Stimulated activated naive CD8-positive, alpha-beta T cell treated with anti-CD3 and anti-CD28 coated beads, Interleukin-15, amount 100 ng/mL, for 72 hours (primary cell): ENCODE measurements around the gene FAM200B.

ENCODE experiments used
- ATAC-seq: fragments of 150-1000 bp; cut with Tn5 transposase; 2 replicates; pipeline ENCODE4 v1.10.0; 2021; ENCODE audit warnings: mild to moderate bottlenecking, moderate library complexity
- DNase-seq, 2 donors: peaks; one replicate each; pipeline ENCODE4 v3.0.0; 2021 to 2022
- H3K27ac Mint-ChIP-seq, 2 donors: one replicate each; pipeline ENCODE4 v1.8.0; 2022; ENCODE audit warnings: mild to moderate bottlenecking in 2 of 2, mixed read lengths in 2 of 2, moderate library complexity in 2 of 2
- H3K27me3 Mint-ChIP-seq: one replicate; pipeline ENCODE4 v1.8.0; 2022; ENCODE audit warnings: mixed read lengths
- H3K4me1 Mint-ChIP-seq: one replicate; pipeline ENCODE4 v1.8.0; 2022; ENCODE audit warnings: mild to moderate bottlenecking, mixed read lengths
- H3K4me3 Mint-ChIP-seq, 2 donors: one replicate each; pipeline ENCODE4 v1.8.0; 2022; ENCODE audit warnings: mild to moderate bottlenecking in 2 of 2, mixed read lengths in 2 of 2, moderate library complexity in 1 of 2
- H3K9me3 Mint-ChIP-seq, 2 donors: one replicate each; pipeline ENCODE4 v1.8.0; 2022; ENCODE audit warnings: mixed read lengths in 2 of 2

FAM200B gene

GRCh38 chr4:15658136-15658770, 23.4 kb upstream of the FAM200B start:
- no peaks in the 10 kb centered on the region for H3K27me3 Mint-ChIP-seq
- H3K4me3 Mint-ChIP-seq: no peak overlapping the region
- H3K4me1 Mint-ChIP-seq: peaks cover 62% of the 10 kb centered on the region
- no peak for ATAC-seq
- no peaks in the 10 kb centered on the region for H3K9me3 Mint-ChIP-seq
- DNase-seq: no peak
- no peak overlapping the region for H3K27ac Mint-ChIP-seq

- DNase-seq (no peak), ATAC-seq (no peak)
- no peaks in the 10 kb centered on the region for H3K27me3 Mint-ChIP-seq
- peak overlapping the region in 1 of 2 donors; percentile 60 for H3K4me3 Mint-ChIP-seq
- H3K4me1 Mint-ChIP-seq: peaks cover 56% of the 10 kb centered on the region
- peak overlapping the region in 1 of 2 donors; percentile 52 for H3K27ac Mint-ChIP-seq
- H3K9me3 Mint-ChIP-seq: no peaks in the 10 kb centered on the region
Observed at GRCh38 chr4:15658781-15659180, 22.8 kb upstream of the FAM200B start.

GRCh38 chr4:15659768-15660570, 21.7 kb upstream of the FAM200B start:
- peak overlapping the region; percentile 39 to 60 for H3K4me3 Mint-ChIP-seq
- DNase-seq (peak in 1 of 2 donors; percentile 23), ATAC-seq (peak; percentile 44)
- peak overlapping the region; percentile 82 to 96 for H3K27ac Mint-ChIP-seq
- H3K9me3 Mint-ChIP-seq: no peaks in the 10 kb centered on the region
- no peaks in the 10 kb centered on the region for H3K27me3 Mint-ChIP-seq
- H3K4me1 Mint-ChIP-seq: peaks cover 56% of the 10 kb centered on the region

- ATAC-seq (no peak), DNase-seq (no peak)
- H3K4me3 Mint-ChIP-seq: no peak overlapping the region
- peak overlapping the region in 1 of 2 donors; percentile 20 for H3K27ac Mint-ChIP-seq
- H3K4me1 Mint-ChIP-seq: peaks cover 27% of the 10 kb centered on the region
- H3K9me3 Mint-ChIP-seq: peaks cover 0 to 6% of the 10 kb centered on the region in 2 donors
- H3K27me3 Mint-ChIP-seq: no peaks in the 10 kb centered on the region
Observed at GRCh38 chr4:15665753-15666365, 15.8 kb upstream of the FAM200B start.

GRCh38 chr4:15667006-15667405, 14.6 kb upstream of the FAM200B start:
- Mint-ChIP-seq H3K9me3 (peaks cover 0 to 6% of the 10 kb centered on the region in 2 donors), H3K27me3 (no peaks in the 10 kb centered on the region), H3K27ac (no peak overlapping the region), H3K4me1 (peaks cover 18% of the 10 kb centered on the region), H3K4me3 (no peak overlapping the region)
- ATAC-seq (no peak), DNase-seq (no peak)

DNA sequence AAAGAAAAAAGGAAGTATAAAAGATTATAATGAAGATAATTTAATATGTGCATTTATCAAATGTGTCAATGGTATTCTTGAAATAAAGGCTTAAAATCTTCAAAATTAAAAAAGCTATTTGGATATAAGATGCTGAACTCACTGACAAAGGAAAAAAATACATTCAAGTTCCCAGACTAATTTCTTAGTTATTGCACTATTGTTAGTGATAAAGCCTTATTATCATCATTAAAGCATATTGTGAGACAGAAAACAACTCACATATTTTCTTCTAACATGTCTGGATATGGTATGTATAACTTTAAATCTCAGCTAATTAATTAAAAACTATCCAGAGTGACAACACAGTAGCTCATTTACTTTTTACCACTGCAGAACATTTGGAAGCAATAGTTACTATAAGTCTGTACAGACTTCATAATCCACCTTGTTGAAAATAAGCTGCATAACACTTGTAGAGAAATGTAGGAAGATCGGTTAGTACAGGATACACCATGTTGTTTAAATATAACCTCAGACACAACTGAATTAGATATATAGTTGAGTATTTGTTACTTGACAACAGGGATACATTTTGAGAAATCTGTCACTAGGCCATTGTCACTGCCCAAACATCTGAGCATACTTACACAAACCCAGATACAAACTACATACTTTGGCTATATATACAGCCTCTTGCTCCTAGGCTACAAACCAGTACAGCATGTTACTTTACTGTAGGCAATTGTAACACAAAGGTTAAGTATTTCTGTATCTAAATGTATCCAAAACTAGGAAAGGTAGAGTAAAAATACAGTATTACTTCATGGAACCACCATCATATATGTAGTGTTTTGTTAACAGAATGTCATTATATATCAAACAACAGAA, 12.8 kb upstream of the FAM200B start:
- Mint-ChIP-seq H3K4me3 (no peak overlapping the region), H3K27me3 (no peaks in the 10 kb centered on the region), H3K4me1 (peaks cover 18% of the 10 kb centered on the region), H3K27ac (no peak overlapping the region), H3K9me3 (peaks cover 0 to 6% of the 10 kb centered on the region in 2 donors)
- ATAC-seq (no peak), DNase-seq (no peak)

- H3K9me3 Mint-ChIP-seq: peaks cover 0 to 6% of the 10 kb centered on the region in 2 donors
- no peak overlapping the region for H3K4me3 Mint-ChIP-seq
- DNase-seq (no peak), ATAC-seq (no peak)
- H3K4me1 Mint-ChIP-seq: peaks cover 10% of the 10 kb centered on the region
- no peak overlapping the region for H3K27ac Mint-ChIP-seq
- H3K27me3 Mint-ChIP-seq: no peaks in the 10 kb centered on the region
Observed at GRCh38 chr4:15670576-15670975, 11.1 kb upstream of the FAM200B start.

DNA sequence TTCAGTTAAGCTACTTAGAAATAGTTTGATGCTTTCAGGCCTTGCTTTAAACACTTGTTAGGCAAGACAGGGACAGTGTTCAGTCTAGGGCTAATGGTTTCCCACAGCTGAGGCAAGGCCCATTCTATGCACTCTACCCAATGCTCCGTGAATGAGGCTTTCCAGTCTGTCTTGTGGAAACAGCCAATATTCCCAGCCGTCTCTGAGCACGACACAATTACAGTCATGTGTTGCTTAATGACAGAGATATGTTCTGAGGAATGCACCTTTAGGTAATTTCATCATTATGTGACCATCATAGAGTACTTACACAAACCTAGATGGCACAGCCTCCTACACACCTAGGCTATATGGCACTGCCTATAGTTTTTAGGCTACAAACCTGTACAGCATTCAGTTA, 9.5 kb upstream of the FAM200B start:
- H3K27ac Mint-ChIP-seq: no peak overlapping the region
- ATAC-seq: no peak
- H3K9me3 Mint-ChIP-seq: no peaks in the 10 kb centered on the region
- H3K4me3 Mint-ChIP-seq: no peak overlapping the region
- no peaks in the 10 kb centered on the region for H3K27me3 Mint-ChIP-seq
- no peak for DNase-seq
- H3K4me1 Mint-ChIP-seq: peaks cover 5% of the 10 kb centered on the region

DNA sequence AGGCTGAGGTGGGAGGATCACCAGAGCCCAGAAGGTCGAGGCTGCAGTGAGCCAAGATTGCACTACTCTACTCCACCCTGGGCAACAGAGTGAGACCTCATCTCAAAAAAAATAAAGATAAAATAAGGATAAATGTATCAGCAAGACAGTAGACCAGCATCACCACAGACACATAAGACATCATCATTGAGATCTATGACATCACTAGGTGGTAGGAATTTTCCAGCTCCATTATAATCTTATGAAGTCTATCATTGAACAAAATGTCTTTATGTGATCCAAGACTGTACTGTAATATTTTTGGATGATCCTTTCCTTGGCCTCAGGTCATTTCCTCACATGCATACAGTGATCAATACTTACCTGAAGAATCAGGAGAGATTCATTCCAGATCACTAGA, 8.3 kb upstream of the FAM200B start:
- H3K4me1 Mint-ChIP-seq: peaks cover 12% of the 10 kb centered on the region
- ATAC-seq (no peak), DNase-seq (no peak)
- H3K4me3 Mint-ChIP-seq: no peak overlapping the region
- no peaks in the 10 kb centered on the region for H3K9me3 Mint-ChIP-seq
- H3K27me3 Mint-ChIP-seq: no peaks in the 10 kb centered on the region
- H3K27ac Mint-ChIP-seq: no peak overlapping the region

DNA sequence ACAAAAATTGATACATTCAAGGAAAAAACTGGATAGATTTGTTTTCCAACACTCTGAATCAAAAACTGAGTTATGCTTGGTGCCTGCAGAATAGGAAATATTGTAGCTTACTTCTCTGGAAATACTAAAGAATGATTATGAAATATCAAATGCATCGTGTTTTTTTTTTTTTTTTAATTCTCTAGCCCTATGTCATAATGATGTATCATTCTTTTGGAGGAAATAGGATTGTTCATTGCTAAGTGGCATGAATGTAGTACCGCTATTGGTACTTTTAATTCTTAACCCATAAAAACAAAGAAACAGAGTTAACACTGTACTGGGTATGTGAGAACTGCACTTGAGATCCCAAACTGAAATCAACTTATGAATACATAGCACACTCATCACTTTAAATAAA, 7.6 kb upstream of the FAM200B start:
- no peak overlapping the region for H3K27ac Mint-ChIP-seq
- peaks cover 16% of the 10 kb centered on the region for H3K4me1 Mint-ChIP-seq
- DNase-seq (no peak), ATAC-seq (no peak)
- no peak overlapping the region for H3K4me3 Mint-ChIP-seq
- H3K27me3 Mint-ChIP-seq: no peaks in the 10 kb centered on the region
- H3K9me3 Mint-ChIP-seq: no peaks in the 10 kb centered on the region

- H3K9me3 Mint-ChIP-seq: no peaks in the 10 kb centered on the region
- no peak overlapping the region for H3K4me3 Mint-ChIP-seq
- peaks cover 4% of the 10 kb centered on the region for H3K27me3 Mint-ChIP-seq
- no peak for DNase-seq
- H3K27ac Mint-ChIP-seq: no peak overlapping the region
- ATAC-seq: no peak
- H3K4me1 Mint-ChIP-seq: peaks cover 22% of the 10 kb centered on the region
Observed at GRCh38 chr4:15674926-15675325, 6.7 kb upstream of the FAM200B start.

GRCh38 chr4:15675356-15675755, 6.3 kb upstream of the FAM200B start:
- no peaks in the 10 kb centered on the region for H3K9me3 Mint-ChIP-seq
- no peak overlapping the region for H3K4me3 Mint-ChIP-seq
- H3K4me1 Mint-ChIP-seq: peaks cover 26% of the 10 kb centered on the region
- ATAC-seq: no peak
- no peak overlapping the region for H3K27ac Mint-ChIP-seq
- H3K27me3 Mint-ChIP-seq: peaks cover 7% of the 10 kb centered on the region
- DNase-seq: no peak

GRCh38 chr4:15676039-15676438, 5.6 kb upstream of the FAM200B start:
- H3K27me3 Mint-ChIP-seq: peaks cover 7% of the 10 kb centered on the region
- no peak overlapping the region for H3K27ac Mint-ChIP-seq
- H3K9me3 Mint-ChIP-seq: no peaks in the 10 kb centered on the region
- ATAC-seq: no peak
- no peak overlapping the region for H3K4me3 Mint-ChIP-seq
- no peak for DNase-seq
- H3K4me1 Mint-ChIP-seq: peaks cover 26% of the 10 kb centered on the region

DNA sequence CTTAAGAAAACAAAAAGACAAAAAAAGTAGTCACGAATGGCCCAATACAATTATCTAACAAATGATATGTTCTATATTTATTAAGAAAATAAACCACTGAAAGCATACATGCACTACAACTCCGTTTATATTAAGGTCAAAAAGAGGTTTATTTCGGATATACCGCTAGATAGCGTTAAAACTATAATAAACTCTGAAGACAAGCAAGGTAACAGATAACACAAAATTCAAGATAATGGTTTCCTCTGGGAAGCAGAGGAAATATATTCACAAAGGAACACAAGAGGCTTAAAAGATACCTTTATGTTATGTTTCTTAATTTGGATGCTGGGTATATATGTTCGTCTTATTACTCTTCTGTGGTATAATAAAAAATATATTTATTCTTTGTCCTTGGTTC, 4.7 kb upstream of the FAM200B start:
- no peaks in the 10 kb centered on the region for H3K9me3 Mint-ChIP-seq
- H3K4me1 Mint-ChIP-seq: peaks cover 26% of the 10 kb centered on the region
- H3K4me3 Mint-ChIP-seq: no peak overlapping the region
- H3K27me3 Mint-ChIP-seq: peaks cover 7% of the 10 kb centered on the region
- no peak overlapping the region for H3K27ac Mint-ChIP-seq
- DNase-seq (no peak), ATAC-seq (no peak)

- Mint-ChIP-seq H3K27me3 (peaks cover 7% of the 10 kb centered on the region), H3K4me1 (peaks cover 29% of the 10 kb centered on the region), H3K4me3 (no peak overlapping the region), H3K27ac (no peak overlapping the region), H3K9me3 (no peaks in the 10 kb centered on the region)
- ATAC-seq (no peak), DNase-seq (no peak)
Observed at GRCh38 chr4:15677507-15677988, 4.1 kb upstream of the FAM200B start.
